Measurements from ENCODE around the gene SARDH. TPM values are rescaled to one million over a fixed set of nuclear protein-coding genes. Genes with fewer than 3 reads are reported as not detected.

Gene SARDH
- total RNA-seq, 1 donor from 2014 or later = 0.56 TPM

DNA sequence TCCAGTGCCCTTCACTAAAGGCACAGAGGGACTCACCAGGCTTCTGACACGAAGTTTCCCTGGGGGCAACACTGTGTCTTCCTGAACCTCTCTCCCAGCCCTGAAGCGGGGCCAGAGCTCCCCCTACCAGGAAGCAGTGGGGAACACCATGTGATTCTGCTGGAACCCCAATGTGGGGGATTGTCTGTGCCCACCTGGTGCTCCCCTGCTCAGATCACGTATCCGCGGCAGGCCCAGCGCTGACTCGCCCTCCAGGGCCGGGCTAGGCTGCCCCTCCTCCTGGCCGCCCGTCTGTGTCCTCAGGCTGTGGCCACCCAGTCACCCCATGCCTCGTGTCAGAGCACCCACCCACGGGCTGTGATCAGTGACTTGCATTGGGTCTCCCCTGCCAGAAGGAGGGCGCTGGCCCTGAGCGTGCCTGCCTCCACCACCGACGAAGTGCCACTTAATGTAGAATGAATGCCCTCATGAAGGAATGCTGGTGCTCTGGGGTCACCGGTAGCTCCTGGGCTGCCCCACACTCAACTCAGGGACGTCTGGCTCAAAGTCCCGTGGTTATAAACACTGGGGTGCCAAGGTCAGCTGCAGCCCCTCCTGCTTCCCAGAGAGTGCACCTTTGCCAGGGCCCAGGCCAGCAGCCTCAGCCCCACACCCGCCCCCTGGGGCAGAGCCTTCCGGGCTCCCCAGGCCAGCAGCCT lies 22.1 kb downstream of the SARDH start:
- H3K9me3 Mint-ChIP-seq (ENCODE audit: unreplicated experiment) = no peaks in the 10 kb centered on the region
- H3K27me3 Mint-ChIP-seq (ENCODE audit: unreplicated experiment) = peaks cover 14% of the 10 kb centered on the region
- H3K36me3 Mint-ChIP-seq (ENCODE audit: unreplicated experiment) = no peaks in the 10 kb centered on the region
- peaks cover 36% of the 10 kb centered on the region for H3K4me1 Mint-ChIP-seq (ENCODE audit: unreplicated experiment)
- no peak overlapping the region for H3K4me3 Mint-ChIP-seq (ENCODE audit: unreplicated experiment)
- no peak overlapping the region for H3K27ac Mint-ChIP-seq (ENCODE audit: unreplicated experiment)
- DNase-seq (ENCODE audit: extremely low spot score, unreplicated experiment) = no peak
- TF ChIP-seq, protein P1, sequence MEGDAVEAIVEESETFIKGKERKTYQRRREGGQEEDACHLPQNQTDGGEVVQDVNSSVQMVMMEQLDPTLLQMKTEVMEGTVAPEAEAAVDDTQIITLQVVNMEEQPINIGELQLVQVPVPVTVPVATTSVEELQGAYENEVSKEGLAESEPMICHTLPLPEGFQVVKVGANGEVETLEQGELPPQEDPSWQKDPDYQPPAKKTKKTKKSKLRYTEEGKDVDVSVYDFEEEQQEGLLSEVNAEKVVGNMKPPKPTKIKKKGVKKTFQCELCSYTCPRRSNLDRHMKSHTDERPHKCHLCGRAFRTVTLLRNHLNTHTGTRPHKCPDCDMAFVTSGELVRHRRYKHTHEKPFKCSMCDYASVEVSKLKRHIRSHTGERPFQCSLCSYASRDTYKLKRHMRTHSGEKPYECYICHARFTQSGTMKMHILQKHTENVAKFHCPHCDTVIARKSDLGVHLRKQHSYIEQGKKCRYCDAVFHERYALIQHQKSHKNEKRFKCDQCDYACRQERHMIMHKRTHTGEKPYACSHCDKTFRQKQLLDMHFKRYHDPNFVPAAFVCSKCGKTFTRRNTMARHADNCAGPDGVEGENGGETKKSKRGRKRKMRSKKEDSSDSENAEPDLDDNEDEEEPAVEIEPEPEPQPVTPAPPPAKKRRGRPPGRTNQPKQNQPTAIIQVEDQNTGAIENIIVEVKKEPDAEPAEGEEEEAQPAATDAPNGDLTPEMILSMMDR (IDR thresholded peaks at IDR 0.05) = peak; percentile 48

DNA sequence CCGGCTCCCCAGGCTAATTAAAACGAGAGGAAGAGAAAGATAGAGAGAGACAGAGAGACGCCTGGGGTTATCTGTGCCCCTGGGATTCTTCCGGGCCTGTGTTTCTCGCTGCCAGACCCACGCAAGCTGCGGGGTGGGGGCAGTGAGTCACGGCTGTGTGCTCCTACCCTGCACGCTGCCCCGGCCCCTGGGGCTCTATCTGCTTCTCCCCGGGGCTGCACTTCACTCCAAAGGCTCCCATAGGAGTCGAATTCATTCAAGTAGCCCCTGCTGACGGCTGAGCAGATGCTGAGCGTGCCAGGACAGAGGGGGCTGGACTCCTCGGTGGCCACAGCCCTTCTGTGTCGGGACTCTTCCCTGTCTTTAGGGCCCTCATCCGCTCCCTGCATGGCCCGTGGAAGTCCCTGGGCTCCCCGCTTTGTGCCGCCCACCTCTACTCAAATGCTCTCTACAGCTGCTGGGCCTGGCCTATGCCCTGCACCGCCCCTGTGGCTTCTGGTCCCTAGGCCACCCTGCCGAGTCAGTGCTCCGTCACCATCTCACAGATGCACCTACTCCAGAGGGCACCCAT lies 22.8 kb downstream of the SARDH start:
- Mint-ChIP-seq H3K4me3 (ENCODE audit: unreplicated experiment) (no peak overlapping the region), H3K27me3 (ENCODE audit: unreplicated experiment) (peaks cover 8% of the 10 kb centered on the region), H3K27ac (ENCODE audit: unreplicated experiment) (no peak overlapping the region), H3K9me3 (ENCODE audit: unreplicated experiment) (no peaks in the 10 kb centered on the region), H3K36me3 (ENCODE audit: unreplicated experiment) (no peaks in the 10 kb centered on the region), H3K4me1 (ENCODE audit: unreplicated experiment) (peaks cover 36% of the 10 kb centered on the region)
- no peak for DNase-seq (ENCODE audit: extremely low spot score, unreplicated experiment)
- TF ChIP-seq, protein P1 (IDR thresholded peaks at IDR 0.05) = no peak

DNA sequence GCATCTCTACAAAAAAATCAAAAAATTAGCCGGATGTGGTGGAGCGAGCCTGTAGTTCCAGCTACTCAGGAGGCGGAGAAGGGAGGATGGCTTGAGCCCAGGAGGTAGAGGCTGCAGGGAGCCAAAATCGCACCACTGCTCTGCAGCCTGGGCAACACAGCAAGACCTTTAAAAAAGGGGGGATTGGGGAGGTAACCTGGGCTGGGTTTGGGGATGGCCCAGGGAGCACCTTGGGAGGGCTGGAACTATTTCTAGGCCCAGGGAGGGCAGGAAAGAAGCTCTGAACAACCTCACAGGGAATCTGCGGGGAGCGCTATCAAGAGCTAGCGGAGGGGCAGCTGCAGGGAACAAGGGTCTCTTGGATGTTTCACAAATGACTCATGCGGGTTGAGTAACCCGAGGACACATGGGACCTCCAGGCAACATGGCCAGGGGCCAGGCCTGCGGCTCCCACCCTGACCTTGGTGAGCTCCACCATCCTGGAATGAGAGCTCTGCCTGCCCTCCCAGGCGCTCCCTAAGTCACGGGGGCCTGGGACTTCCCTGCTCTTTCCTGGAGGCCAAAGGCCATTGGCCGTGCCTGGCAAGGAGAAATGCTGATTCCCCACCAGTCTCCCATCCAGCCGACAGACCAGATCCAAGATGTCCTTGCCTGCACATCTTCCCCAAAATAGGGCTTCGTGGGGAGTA lies 23.4 kb downstream of the SARDH start:
- TF ChIP-seq, protein P1 (IDR thresholded peaks at IDR 0.05) = no peak
- H3K36me3 Mint-ChIP-seq (ENCODE audit: unreplicated experiment) = no peaks in the 10 kb centered on the region
- H3K9me3 Mint-ChIP-seq (ENCODE audit: unreplicated experiment) = no peaks in the 10 kb centered on the region
- peak overlapping the region; percentile 48 for H3K27ac Mint-ChIP-seq (ENCODE audit: unreplicated experiment)
- no peak overlapping the region for H3K4me3 Mint-ChIP-seq (ENCODE audit: unreplicated experiment)
- DNase-seq (ENCODE audit: extremely low spot score, unreplicated experiment) = no peak
- H3K4me1 Mint-ChIP-seq (ENCODE audit: unreplicated experiment) = peaks cover 36% of the 10 kb centered on the region
- H3K27me3 Mint-ChIP-seq (ENCODE audit: unreplicated experiment) = peaks cover 6% of the 10 kb centered on the region

DNA sequence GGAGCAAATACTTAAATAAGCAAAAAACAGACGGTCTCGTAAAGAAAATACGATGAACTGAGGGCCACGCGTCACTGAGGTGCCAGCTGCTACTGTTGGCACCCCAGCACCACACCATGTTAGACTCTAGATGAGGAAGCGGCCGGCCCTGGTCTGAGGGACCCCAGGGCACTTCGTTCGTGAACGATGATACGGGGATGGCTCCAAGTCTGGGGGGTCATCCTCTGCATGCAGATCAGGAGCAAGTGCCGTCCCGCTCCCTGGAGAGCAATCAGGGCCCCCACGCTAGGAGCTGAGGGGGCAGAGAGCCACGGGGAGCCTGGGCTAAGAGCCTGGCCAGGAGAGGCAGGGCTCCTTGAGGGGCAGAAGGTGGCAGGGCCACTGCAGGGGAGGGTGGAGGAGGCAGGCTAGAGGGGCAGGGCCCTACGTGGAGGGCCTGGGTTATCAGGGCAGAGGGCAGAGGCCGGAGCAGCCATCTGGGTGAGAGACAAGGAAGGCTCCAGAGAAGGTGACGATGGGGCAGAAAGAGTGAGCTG lies 24.1 kb downstream of the SARDH start:
- Mint-ChIP-seq H3K9me3 (ENCODE audit: unreplicated experiment) (no peaks in the 10 kb centered on the region), H3K36me3 (ENCODE audit: unreplicated experiment) (no peaks in the 10 kb centered on the region), H3K27ac (ENCODE audit: unreplicated experiment) (no peak overlapping the region), H3K27me3 (ENCODE audit: unreplicated experiment) (peaks cover 5% of the 10 kb centered on the region), H3K4me1 (ENCODE audit: unreplicated experiment) (peaks cover 36% of the 10 kb centered on the region), H3K4me3 (ENCODE audit: unreplicated experiment) (no peak overlapping the region)
- TF ChIP-seq, protein P1 (IDR thresholded peaks at IDR 0.05) = no peak
- DNase-seq (ENCODE audit: extremely low spot score, unreplicated experiment) = no peak
